GM12892 (cell line): Measurements from ENCODE around the gene TLN1.

Source experiments
- POLR2A ChIP-seq: IDR thresholded peaks from 2 replicates; pipeline ENCODE4 v1.6.1; 2011; ENCODE audit warnings: low read depth, low read length, control low read depth
- POLR2AphosphoS5 ChIP-seq: IDR thresholded peaks from 2 replicates; pipeline ENCODE4 v1.6.1; 2011; ENCODE audit warnings: low read depth, low read length, control low read depth

- no peak for TF ChIP-seq POLR2A
- no peak for TF ChIP-seq POLR2AphosphoS5
Measured at GRCh38 chr9:35683323-35683722, 48.7 kb downstream of the TLN1 start.
